ENCODE data around the gene ZMYND8. TPM values are rescaled to one million over a fixed set of nuclear protein-coding genes. Genes with fewer than 3 reads are reported as not detected.

The ZMYND8 gene
- polyA plus RNA-seq, 1 donor from 2014 or later, result 16.8 TPM

- Histone ChIP-seq H3K79me2 (replicated peaks; ENCODE audit: insufficient read depth, low read length) (no peaks in the 10 kb centered on the region), H3F3A (ENCODE audit: insufficient read depth, low read length, poor library complexity, severe bottlenecking) (no peaks in the 10 kb centered on the region), H2AFZ (ENCODE audit: low read depth, low read length) (no peak overlapping the region), H4K20me1 (ENCODE audit: insufficient read depth) (no peaks in the 10 kb centered on the region), H3K36me3 (ENCODE audit: insufficient read depth, low read length) (peaks cover 6% of the 10 kb centered on the region), H3K4me2 (ENCODE audit: low read length) (no peak overlapping the region), H3K27me3 (ENCODE audit: insufficient read depth, low read depth, low read length) (no peaks in the 10 kb centered on the region), H3K27ac (ENCODE audit: low read length) (no peak overlapping the region), H3K9me2 (ENCODE audit: insufficient read depth, low read length) (no peaks in the 10 kb centered on the region), H3K9me3 (ENCODE audit: low read length) (no peaks in the 10 kb centered on the region), H3K4me3 (ENCODE audit: low read length) (no peak overlapping the region), H3K9ac (ENCODE audit: low read length) (no peak overlapping the region)
- TF ChIP-seq REST (IDR thresholded peaks at IDR 0.05; ENCODE audit: borderline replicate concordance) (no peak), RAD21 (conservative IDR thresholded peaks at IDR 0.05) (no peak), POLR2AphosphoS5 (IDR thresholded peaks at IDR 0.05) (no peak), SMC3 (conservative IDR thresholded peaks at IDR 0.05; ENCODE audit: poor library complexity) (no peak), EP300 (conservative IDR thresholded peaks at IDR 0.05; ENCODE audit: poor library complexity, severe bottlenecking) (no peak), EZH2 (IDR thresholded peaks at IDR 0.05; ENCODE audit: borderline replicate concordance, insufficient read depth, low read length, poor library complexity, severe bottlenecking) (no peak), MXI1 (conservative IDR thresholded peaks at IDR 0.05; ENCODE audit: poor library complexity, severe bottlenecking) (no peak), TAF1 (IDR thresholded peaks at IDR 0.05; ENCODE audit: low read depth) (no peak)
- TF ChIP-seq, protein P1, sequence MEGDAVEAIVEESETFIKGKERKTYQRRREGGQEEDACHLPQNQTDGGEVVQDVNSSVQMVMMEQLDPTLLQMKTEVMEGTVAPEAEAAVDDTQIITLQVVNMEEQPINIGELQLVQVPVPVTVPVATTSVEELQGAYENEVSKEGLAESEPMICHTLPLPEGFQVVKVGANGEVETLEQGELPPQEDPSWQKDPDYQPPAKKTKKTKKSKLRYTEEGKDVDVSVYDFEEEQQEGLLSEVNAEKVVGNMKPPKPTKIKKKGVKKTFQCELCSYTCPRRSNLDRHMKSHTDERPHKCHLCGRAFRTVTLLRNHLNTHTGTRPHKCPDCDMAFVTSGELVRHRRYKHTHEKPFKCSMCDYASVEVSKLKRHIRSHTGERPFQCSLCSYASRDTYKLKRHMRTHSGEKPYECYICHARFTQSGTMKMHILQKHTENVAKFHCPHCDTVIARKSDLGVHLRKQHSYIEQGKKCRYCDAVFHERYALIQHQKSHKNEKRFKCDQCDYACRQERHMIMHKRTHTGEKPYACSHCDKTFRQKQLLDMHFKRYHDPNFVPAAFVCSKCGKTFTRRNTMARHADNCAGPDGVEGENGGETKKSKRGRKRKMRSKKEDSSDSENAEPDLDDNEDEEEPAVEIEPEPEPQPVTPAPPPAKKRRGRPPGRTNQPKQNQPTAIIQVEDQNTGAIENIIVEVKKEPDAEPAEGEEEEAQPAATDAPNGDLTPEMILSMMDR (IDR thresholded peaks at IDR 0.05; ENCODE audit: poor library complexity, severe bottlenecking), result no peak
Observed at GRCh38 chr20:47227119-47227518, 129.4 kb downstream of the ZMYND8 start.

DNA sequence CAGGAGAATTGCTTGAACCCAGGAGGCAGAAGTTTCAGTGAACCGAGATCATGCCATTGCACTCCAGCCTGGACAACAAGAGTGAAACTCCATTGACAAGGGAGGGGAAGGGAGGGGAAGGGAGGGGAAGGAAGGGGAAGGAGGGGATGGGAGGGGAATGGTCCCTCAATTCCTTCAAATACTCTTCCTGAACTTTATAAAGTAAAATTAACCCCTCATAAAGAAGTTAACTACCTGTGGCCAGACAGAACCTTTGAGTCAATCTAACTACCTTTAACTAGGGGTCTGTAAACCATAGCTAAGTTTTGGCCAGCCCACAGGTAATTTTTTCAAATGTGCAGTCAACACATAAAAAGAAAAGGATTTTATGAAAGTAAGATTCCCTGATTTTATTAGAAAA is 131.0 kb downstream of the ZMYND8 start:
- Histone ChIP-seq H3K27ac (ENCODE audit: low read length) (no peak overlapping the region), H3K4me3 (ENCODE audit: low read length) (no peak overlapping the region), H4K20me1 (ENCODE audit: insufficient read depth) (no peaks in the 10 kb centered on the region), H3K27me3 (ENCODE audit: insufficient read depth, low read depth, low read length) (no peaks in the 10 kb centered on the region), H3K36me3 (ENCODE audit: insufficient read depth, low read length) (peaks cover 6% of the 10 kb centered on the region), H3K4me2 (ENCODE audit: low read length) (no peak overlapping the region), H3K9ac (ENCODE audit: low read length) (no peak overlapping the region), H3F3A (ENCODE audit: insufficient read depth, low read length, poor library complexity, severe bottlenecking) (no peaks in the 10 kb centered on the region), H3K79me2 (replicated peaks; ENCODE audit: insufficient read depth, low read length) (no peaks in the 10 kb centered on the region), H3K9me2 (ENCODE audit: insufficient read depth, low read length) (no peaks in the 10 kb centered on the region), H2AFZ (ENCODE audit: low read depth, low read length) (no peak overlapping the region), H3K9me3 (ENCODE audit: low read length) (no peaks in the 10 kb centered on the region)
- no peak for TF ChIP-seq RAD21 (conservative IDR thresholded peaks at IDR 0.05)
- TF ChIP-seq REST (IDR thresholded peaks at IDR 0.05; ENCODE audit: borderline replicate concordance), result no peak
- TF ChIP-seq, protein P1 (IDR thresholded peaks at IDR 0.05; ENCODE audit: poor library complexity, severe bottlenecking), result no peak
- no peak for TF ChIP-seq EP300 (conservative IDR thresholded peaks at IDR 0.05; ENCODE audit: poor library complexity, severe bottlenecking)
- no peak for TF ChIP-seq MXI1 (conservative IDR thresholded peaks at IDR 0.05; ENCODE audit: poor library complexity, severe bottlenecking)
- no peak for TF ChIP-seq POLR2AphosphoS5 (IDR thresholded peaks at IDR 0.05)
- TF ChIP-seq TAF1 (IDR thresholded peaks at IDR 0.05; ENCODE audit: low read depth), result no peak
- no peak for TF ChIP-seq EZH2 (IDR thresholded peaks at IDR 0.05; ENCODE audit: borderline replicate concordance, insufficient read depth, low read length, poor library complexity, severe bottlenecking)
- no peak for TF ChIP-seq SMC3 (conservative IDR thresholded peaks at IDR 0.05; ENCODE audit: poor library complexity)
